MCF 10A (cell line): ENCODE measurements around the gene HBG1. TPM values are rescaled to one million over a fixed set of nuclear protein-coding genes. Genes with fewer than 3 reads are reported as not detected.

Experiments
- BruUV-seq: library from RNA; stranded (reverse); fragments of 400-500 nt; replicated peaks from 2 replicates; lab custom pipeline; 2021; lab: Mats Ljungman, UMichigan
- CTCF ChIA-PET: fragments of 300-600 bp; sonication (Branson Sonifier 250); formaldehyde crosslinking; extraction: SDS; loops from one replicate; lab custom pipeline; 2021; ENCODE audit warnings: antibody characterized with exemption, inconsistent platforms; lab: Yijun Ruan, JAX
- POLR2A ChIA-PET: fragments of 300-600, 350-650 bp; sonication (Branson Sonifier 250); formaldehyde crosslinking; extraction: SDS; loops from one replicate; lab custom pipeline; 2020; ENCODE audit warnings: antibody characterized with exemption, inconsistent platforms; lab: Yijun Ruan, JAX
- DNase-seq: peaks from one replicate; pipeline ENCODE4 v3.0.0-alpha.2; 2018; ENCODE audit not compliant: unreplicated experiment
- H3K27ac Mint-ChIP-seq: one replicate; pipeline ENCODE4 v1.8.0; 2022; ENCODE audit warnings: mild to moderate bottlenecking, low read depth, mixed read lengths; ENCODE audit not compliant: unreplicated experiment
- H3K27me3 Mint-ChIP-seq: one replicate; pipeline ENCODE4 v1.8.0; 2022; ENCODE audit warnings: mixed read lengths; ENCODE audit not compliant: insufficient read depth, unreplicated experiment
- H3K36me3 Mint-ChIP-seq: one replicate; pipeline ENCODE4 v1.8.0; 2022; ENCODE audit warnings: mild to moderate bottlenecking, moderate library complexity, mixed read lengths; ENCODE audit not compliant: insufficient read depth, unreplicated experiment
- H3K4me1 Mint-ChIP-seq: one replicate; pipeline ENCODE4 v1.8.0; 2022; ENCODE audit warnings: mixed read lengths; ENCODE audit not compliant: insufficient read depth, unreplicated experiment
- H3K4me3 Mint-ChIP-seq: one replicate; pipeline ENCODE4 v1.8.0; 2022; ENCODE audit warnings: mild to moderate bottlenecking, moderate library complexity, mixed read lengths; ENCODE audit not compliant: unreplicated experiment
- H3K9me3 Mint-ChIP-seq: one replicate; pipeline ENCODE4 v1.8.0; 2022; ENCODE audit warnings: mixed read lengths; ENCODE audit not compliant: unreplicated experiment
- intact Hi-C: fragments of 100-400 bp; cut with micrococcal nuclease; formaldehyde crosslinking; loops from 2 replicates; pipeline ENCODE4 v1.14.1; 2022
- total RNA-seq: library from RNA; stranded (reverse); gene quantifications from 2 replicates; pipeline ENCODE4 v1.2.3, GENCODE V29; 2022
- TF ChIP-seq, protein P1 (sequence below): fragments of 200-600 bp; IDR thresholded peaks from one replicate; pipeline ENCODE4 v1.8.0; 2022; ENCODE audit warnings: antibody characterized with exemption, mild to moderate bottlenecking; ENCODE audit not compliant: unreplicated experiment

HBG1 gene
- total RNA-seq, 1 experiment from 2014 or later = not detected

DNA sequence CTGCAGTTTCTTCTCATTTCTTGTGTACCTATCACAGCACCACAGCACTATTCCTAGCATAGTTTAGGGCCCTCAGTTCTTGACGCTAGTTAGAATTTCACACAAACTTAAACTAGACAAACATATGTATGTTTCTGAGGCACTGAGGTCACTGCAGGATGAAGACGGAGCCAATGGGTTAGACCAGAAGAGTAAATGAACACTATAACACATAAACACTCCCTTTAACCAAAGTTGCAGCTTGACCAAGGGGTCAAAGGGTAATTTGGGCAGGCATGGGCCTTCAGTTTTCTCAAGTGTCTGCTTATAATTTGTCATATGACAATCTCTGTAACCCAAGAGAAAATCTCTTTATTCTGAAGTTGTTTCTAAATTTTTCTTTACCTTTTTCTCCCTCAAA is 33.0 kb upstream of the HBG1 start:
- CTCF ChIA-PET = interaction anchor here (1.8 to 3.2 kb wide), 2 partner anchors 8 to 79 kb away, joined by 6 to 12 read pairs; no protein-coding TSS in a partner anchor

DNA sequence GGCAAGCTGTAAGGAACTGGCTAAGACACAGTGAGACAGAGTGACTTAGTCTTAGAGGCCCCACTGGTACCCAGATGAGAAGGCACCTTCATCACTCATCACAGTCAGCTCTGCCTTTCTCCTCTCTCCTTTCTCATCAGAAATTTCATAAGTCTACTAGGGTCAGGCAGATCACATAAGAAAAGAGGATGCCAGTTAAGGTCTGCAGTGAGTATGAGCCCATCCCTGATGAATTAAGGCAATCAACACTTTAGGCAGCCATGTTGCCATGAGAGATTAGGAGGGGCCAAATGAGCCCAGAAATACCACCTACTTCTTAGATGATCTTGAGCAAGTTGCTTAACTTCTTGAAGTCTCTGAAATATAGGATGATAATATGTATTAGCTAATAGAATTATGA is 31.9 kb upstream of the HBG1 start:
- ChIA-PET POLR2A (no interaction called here), CTCF (interaction anchor here (0.6 to 3.2 kb wide), 4 partner anchors 9 to 528 kb away, joined by 3 to 12 read pairs (median 4); no protein-coding TSS in a partner anchor)
- no peaks in the 10 kb centered on the region for H3K9me3 Mint-ChIP-seq
- no peak for DNase-seq
- TF ChIP-seq, protein P1, sequence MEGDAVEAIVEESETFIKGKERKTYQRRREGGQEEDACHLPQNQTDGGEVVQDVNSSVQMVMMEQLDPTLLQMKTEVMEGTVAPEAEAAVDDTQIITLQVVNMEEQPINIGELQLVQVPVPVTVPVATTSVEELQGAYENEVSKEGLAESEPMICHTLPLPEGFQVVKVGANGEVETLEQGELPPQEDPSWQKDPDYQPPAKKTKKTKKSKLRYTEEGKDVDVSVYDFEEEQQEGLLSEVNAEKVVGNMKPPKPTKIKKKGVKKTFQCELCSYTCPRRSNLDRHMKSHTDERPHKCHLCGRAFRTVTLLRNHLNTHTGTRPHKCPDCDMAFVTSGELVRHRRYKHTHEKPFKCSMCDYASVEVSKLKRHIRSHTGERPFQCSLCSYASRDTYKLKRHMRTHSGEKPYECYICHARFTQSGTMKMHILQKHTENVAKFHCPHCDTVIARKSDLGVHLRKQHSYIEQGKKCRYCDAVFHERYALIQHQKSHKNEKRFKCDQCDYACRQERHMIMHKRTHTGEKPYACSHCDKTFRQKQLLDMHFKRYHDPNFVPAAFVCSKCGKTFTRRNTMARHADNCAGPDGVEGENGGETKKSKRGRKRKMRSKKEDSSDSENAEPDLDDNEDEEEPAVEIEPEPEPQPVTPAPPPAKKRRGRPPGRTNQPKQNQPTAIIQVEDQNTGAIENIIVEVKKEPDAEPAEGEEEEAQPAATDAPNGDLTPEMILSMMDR = no peak
- no peaks in the 10 kb centered on the region for H3K27me3 Mint-ChIP-seq
- no peaks in the 10 kb centered on the region for H3K36me3 Mint-ChIP-seq
- intact Hi-C loops = no loop called here
- no peak overlapping the region for H3K4me3 Mint-ChIP-seq
- no peak overlapping the region for H3K27ac Mint-ChIP-seq
- H3K4me1 Mint-ChIP-seq = peaks cover 21% of the 10 kb centered on the region
- no TSS peak for BruUV-seq

More for the DNA sequence above, 33.0 kb upstream of the HBG1 start:
- TF ChIP-seq, protein P1 = no peak
- intact Hi-C loops = no loop called here
- no peaks in the 10 kb centered on the region for H3K36me3 Mint-ChIP-seq
- H3K9me3 Mint-ChIP-seq = no peaks in the 10 kb centered on the region
- no peaks in the 10 kb centered on the region for H3K27me3 Mint-ChIP-seq
- no peak overlapping the region for H3K4me3 Mint-ChIP-seq
- H3K27ac Mint-ChIP-seq = no peak overlapping the region
- DNase-seq = no peak
- POLR2A ChIA-PET = no interaction called here
- H3K4me1 Mint-ChIP-seq = peaks cover 21% of the 10 kb centered on the region
- BruUV-seq = no TSS peak

DNA sequence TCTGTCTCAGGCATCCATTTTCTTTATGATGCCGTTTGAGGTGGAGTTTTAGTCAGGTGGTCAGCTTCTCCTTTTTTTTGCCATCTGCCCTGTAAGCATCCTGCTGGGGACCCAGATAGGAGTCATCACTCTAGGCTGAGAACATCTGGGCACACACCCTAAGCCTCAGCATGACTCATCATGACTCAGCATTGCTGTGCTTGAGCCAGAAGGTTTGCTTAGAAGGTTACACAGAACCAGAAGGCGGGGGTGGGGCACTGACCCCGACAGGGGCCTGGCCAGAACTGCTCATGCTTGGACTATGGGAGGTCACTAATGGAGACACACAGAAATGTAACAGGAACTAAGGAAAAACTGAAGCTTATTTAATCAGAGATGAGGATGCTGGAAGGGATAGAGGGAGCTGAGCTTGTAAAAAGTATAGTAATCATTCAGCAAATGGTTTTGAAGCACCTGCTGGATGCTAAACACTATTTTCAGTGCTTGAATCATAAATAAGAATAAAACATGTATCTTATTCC is 31.0 kb upstream of the HBG1 start:
- no peaks in the 10 kb centered on the region for H3K36me3 Mint-ChIP-seq
- no TSS peak for BruUV-seq
- TF ChIP-seq, protein P1 = no peak
- H3K4me1 Mint-ChIP-seq = peaks cover 17% of the 10 kb centered on the region
- H3K27me3 Mint-ChIP-seq = no peaks in the 10 kb centered on the region
- ChIA-PET POLR2A (interaction anchor here (0.7 kb wide), 1 partner anchor 264 kb away, joined by 6 read pairs; no protein-coding TSS in a partner anchor), CTCF (interaction anchor here (0.6 to 3.2 kb wide), 7 partner anchors 10 to 644 kb away, joined by 3 to 12 read pairs (median 4); no protein-coding TSS in a partner anchor)
- intact Hi-C loops = no loop called here
- no peaks in the 10 kb centered on the region for H3K9me3 Mint-ChIP-seq
- no peak overlapping the region for H3K4me3 Mint-ChIP-seq
- H3K27ac Mint-ChIP-seq = no peak overlapping the region
- DNase-seq = peak; percentile 97

DNA sequence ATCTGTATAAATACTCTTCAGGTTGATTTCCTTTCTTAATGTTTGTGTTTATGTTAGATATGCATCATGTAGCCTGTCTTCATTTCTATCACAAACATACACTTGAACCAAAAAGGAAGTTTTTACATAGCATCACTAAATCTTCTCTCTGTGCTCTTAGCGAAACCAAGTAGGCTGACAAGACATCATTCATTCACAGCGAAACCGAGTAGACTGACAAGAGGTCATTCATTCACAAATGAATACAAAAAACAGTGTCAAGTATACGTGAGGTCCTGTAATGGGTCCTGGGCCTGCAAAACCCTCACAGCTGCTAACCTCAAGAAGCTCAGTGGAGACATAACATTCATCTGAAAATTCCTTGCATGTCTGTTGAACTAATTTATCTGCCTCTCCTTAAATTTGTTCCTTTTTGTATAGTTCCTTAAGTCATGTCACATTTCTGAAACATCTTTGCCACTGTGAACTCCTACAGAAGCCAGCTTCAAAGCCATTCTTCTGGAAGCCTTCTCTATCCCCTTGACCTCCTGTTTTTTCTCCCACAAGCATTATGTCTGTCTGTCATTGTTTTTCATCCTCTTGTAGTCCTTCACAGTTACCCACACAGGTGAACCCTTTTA is 29.9 kb upstream of the HBG1 start:
- peak overlapping the region; percentile 33 for H3K27ac Mint-ChIP-seq
- DNase-seq = no peak
- intact Hi-C loops = no loop called here
- no peaks in the 10 kb centered on the region for H3K27me3 Mint-ChIP-seq
- POLR2A ChIA-PET = no interaction called here
- BruUV-seq = no TSS peak
- no peaks in the 10 kb centered on the region for H3K36me3 Mint-ChIP-seq
- H3K4me3 Mint-ChIP-seq = no peak overlapping the region
- TF ChIP-seq, protein P1 = no peak
- H3K9me3 Mint-ChIP-seq = no peaks in the 10 kb centered on the region
- H3K4me1 Mint-ChIP-seq = peaks cover 12% of the 10 kb centered on the region
- CTCF ChIA-PET = interaction anchor here (0.6 to 1.5 kb wide), 5 partner anchors 10 to 1084 kb away, joined by 3 to 5 read pairs (median 3); no protein-coding TSS in a partner anchor
